Epithelial cell of proximal tubule (primary cell): ENCODE measurements around the gene ELP5. TPM values are rescaled to one million over a fixed set of nuclear protein-coding genes. Genes with fewer than 3 reads are reported as not detected.

Experiments
- DNase-seq: peaks from one replicate; pipeline ENCODE4 v3.0.0-alpha.2; 2011; ENCODE audit warnings: low read depth
- H3K4me3 ChIP-seq: 2 replicates; pipeline ENCODE4 v1.5.1; 2011; ENCODE audit warnings: low read depth, mild to moderate bottlenecking, low read length
- CTCF ChIP-seq: conservative IDR thresholded peaks from 2 replicates; pipeline ENCODE4 v1.5.1; 2012; ENCODE audit warnings: low read depth, mild to moderate bottlenecking, low read length
- total RNA-seq: library from RNA; depleted of rRNA; stranded (reverse); fragments of >200 nt; gene quantifications from 2 replicates; pipeline ENCODE4 v1.2.3, GENCODE V29; 2015

ELP5 gene
- total RNA-seq, 1 donor from 2014 or later: 37.0 TPM

GRCh38 chr17:7290685-7291084 lies 38.7 kb downstream of the ELP5 start:
- H3K4me3 ChIP-seq: no peak overlapping the region
- TF ChIP-seq CTCF: no peak
- DNase-seq: no peak

GRCh38 chr17:7292194-7292593 lies 40.2 kb downstream of the ELP5 start:
- TF ChIP-seq CTCF: no peak
- no peak for DNase-seq
- no peak overlapping the region for H3K4me3 ChIP-seq

DNA sequence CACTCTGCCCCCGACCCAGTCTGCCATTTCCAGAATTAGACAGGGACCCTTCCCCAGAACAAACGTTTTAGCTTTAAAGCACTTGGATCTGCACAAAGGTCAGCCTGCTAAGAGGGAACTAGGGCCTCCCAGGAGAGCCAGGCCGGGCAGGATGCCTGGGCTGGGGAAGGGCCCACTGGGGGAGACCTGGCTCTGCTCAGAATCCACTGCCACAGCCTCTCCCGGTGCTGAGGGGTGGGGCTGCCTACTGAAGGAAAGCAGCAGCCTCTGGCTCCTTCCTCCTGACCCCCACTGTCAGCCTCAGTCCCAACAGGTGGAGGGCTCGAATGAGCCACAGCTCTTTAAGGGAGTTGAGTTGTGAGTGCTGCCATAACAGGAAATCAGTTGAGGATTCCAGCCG lies 40.7 kb downstream of the ELP5 start:
- no peak overlapping the region for H3K4me3 ChIP-seq
- no peak for DNase-seq
- TF ChIP-seq CTCF: no peak

DNA sequence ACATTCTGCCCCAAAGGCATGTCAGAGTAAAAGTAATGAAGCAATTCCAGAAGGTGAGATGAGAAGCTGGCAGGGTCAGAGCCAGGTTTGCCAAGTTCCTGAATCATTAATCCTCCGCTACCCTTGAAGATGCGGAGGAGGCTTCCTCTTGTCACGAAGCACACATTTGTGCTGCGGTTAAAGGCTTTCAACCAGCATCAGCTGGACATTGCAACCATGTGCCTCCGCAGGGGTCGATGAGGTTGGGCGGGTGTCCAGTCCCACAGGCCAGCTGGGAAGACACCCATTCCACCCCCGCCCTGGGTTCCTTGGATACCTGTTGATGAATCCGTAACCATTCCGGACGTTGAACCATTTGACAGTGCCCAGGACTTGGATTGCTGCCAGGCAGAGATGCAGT lies 41.1 kb downstream of the ELP5 start:
- H3K4me3 ChIP-seq: no peak overlapping the region
- no peak for DNase-seq
- no peak for TF ChIP-seq CTCF

- no peak for TF ChIP-seq CTCF
- no peak for DNase-seq
- no peak overlapping the region for H3K4me3 ChIP-seq
These were observed 42.0 kb downstream of the ELP5 start for GRCh38 chr17:7293816-7294613.

GRCh38 chr17:7294614-7295153 lies 42.7 kb downstream of the ELP5 start, which contains the start of gene YBX2:
TSS of gene YBX2 (minus strand) at chr17:7294639. CDS start at chr17:7294500, 139 bp downstream.
- TF ChIP-seq CTCF: no peak
- DNase-seq: no peak
- H3K4me3 ChIP-seq: peak within 1 kb of the TSS; percentile 40
